KOPT-K1 (cell line): Measurements from ENCODE around the gene ARHGAP25.

Experiments used
- H3K27ac ChIP-seq: fragments of 200-600 bp; sonication (generic); 2 replicates; pipeline ENCODE4 v1.5.1; 2016; ENCODE audit warnings: antibody characterized with exemption, mild to moderate bottlenecking, low read depth, low read length; ENCODE audit not compliant: poor library complexity, severe bottlenecking
- H3K36me3 ChIP-seq: fragments of 200-600 bp; sonication (generic); 2 replicates; pipeline ENCODE4 v1.5.1; 2017; ENCODE audit warnings: antibody characterized with exemption, mild to moderate bottlenecking, low read length, moderate library complexity; ENCODE audit not compliant: insufficient read depth
- H3K9me3 ChIP-seq: fragments of 200-600 bp; sonication (generic); 2 replicates; pipeline ENCODE4 v1.5.1; 2017; ENCODE audit warnings: antibody characterized with exemption, low read length, mild to moderate bottlenecking; ENCODE audit not compliant: insufficient read depth, poor library complexity, severe bottlenecking

ARHGAP25 gene

DNA sequence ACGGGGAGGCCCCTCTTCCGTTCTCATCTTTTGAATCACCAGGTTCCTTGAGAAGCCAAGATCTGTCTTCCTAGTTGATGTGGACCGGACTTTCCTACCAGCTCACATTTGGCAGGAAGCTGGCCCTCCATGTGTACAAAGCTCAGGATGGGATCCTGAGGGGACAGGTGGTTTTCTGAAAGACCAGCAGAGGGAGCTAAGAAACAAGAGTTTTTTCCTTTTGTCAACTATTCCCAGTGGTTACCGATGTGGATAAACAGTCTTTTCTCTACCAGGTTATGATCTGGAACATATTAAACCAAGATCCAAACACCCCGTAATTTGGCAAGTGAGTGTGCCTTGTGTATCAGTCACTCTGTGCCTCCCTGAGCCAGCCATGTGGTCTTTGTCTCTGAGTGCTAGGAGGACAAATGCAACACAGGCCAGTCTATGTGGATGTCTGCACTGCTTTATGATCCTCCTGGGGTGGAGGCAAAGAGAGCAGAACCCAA lies 25.1 kb upstream of the ARHGAP25 start:
- no peaks in the 10 kb centered on the region for H3K36me3 ChIP-seq
- H3K9me3 ChIP-seq: no peaks in the 10 kb centered on the region
- H3K27ac ChIP-seq: no peak overlapping the region

GRCh38 chr2:68710336-68710735 lies 24.3 kb upstream of the ARHGAP25 start:
- Histone ChIP-seq H3K27ac (no peak overlapping the region), H3K36me3 (no peaks in the 10 kb centered on the region), H3K9me3 (no peaks in the 10 kb centered on the region)

GRCh38 chr2:68710756-68711155 lies 23.9 kb upstream of the ARHGAP25 start:
- Histone ChIP-seq H3K36me3 (no peaks in the 10 kb centered on the region), H3K9me3 (no peaks in the 10 kb centered on the region), H3K27ac (no peak overlapping the region)

DNA sequence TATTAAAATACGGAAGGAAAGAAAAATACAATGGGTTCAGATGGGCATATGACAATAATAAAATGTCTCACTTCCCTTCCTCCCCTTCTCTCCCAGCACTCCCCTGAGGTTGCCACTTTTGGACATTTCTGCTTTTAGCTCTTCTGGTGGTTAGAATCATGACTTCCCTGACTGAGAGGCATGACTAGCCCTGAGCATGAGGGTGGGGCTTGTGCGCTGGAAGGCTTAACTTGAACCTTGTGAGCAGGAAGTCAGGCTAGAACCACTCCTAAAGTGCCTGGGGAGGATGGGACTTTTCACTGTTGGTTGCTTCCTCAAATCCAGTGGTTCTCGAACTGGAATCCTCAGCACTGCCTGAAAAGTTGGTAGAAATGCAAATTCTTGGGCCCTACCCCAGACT lies 19.7 kb upstream of the ARHGAP25 start:
- no peaks in the 10 kb centered on the region for H3K9me3 ChIP-seq
- peak overlapping the region; percentile 26 for H3K27ac ChIP-seq

DNA sequence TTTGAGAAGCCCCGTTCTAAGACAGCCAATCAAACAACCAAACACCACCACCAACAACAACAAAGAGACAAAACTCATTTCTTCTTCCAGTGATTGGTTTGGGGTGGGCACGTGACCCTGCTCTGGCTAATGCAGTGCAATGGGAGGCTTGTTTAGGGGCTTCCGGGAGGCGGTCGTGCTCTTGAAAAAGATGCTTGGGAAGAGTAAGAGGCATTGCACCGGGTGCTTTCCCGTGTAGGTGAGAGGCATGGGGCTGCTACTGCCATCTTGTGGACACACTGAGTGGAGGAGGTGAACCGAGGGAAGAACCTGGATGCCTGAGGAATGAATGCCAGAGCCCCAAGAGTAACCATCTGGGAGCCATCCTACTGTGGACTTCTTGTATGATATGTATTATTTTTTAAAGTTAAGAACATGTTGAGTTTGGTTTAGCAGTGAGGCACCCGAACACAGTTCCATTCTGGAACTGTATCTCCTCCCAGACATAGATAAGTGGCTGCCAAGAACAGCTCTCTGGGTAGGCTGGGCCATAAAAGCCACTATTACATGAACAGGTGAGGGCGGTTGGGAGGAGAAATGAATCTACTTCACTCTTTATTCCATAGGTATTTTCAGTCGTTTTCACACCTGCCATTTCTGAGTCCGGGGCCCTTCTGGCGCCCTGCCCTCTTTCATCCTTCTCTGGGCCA lies 19.1 kb upstream of the ARHGAP25 start:
- Histone ChIP-seq H3K9me3 (no peaks in the 10 kb centered on the region), H3K36me3 (no peaks in the 10 kb centered on the region), H3K27ac (peak overlapping the region; percentile 26)

More for the DNA sequence above, 19.7 kb upstream of the ARHGAP25 start:
- H3K36me3 ChIP-seq: no peaks in the 10 kb centered on the region

DNA sequence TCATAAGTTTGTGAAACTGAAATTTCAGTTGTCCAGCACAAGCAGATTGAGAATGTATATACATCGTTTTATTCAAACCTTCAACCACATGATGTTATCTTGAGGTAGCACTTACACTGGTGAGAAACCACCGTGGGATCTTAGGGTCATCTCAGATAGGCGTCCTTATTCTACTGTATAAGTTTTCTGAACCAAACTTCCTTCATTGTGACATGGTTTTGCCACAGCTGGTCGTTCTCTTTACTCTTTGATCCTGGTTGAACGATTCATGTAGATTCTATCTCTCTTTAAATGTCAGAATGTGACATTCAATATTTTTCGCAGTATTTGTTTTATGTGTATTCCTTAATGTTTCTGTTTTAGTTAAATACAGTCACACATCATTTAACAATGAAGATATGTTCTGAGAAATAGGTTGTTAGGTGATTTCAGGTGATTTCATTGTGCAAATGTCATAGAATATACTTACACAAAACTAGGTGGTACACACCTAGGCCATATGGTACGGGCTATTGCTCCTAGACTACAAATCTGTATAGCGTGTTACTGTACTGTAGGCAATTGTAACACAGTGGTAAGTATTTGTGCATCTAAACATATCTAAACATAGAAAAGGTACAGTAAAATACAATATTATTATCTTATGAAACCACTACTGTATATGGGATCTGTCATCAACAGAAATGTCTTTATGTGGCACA lies 17.9 kb upstream of the ARHGAP25 start:
- peak overlapping the region; percentile 27 for H3K27ac ChIP-seq
- no peaks in the 10 kb centered on the region for H3K36me3 ChIP-seq
- H3K9me3 ChIP-seq: no peaks in the 10 kb centered on the region

- Histone ChIP-seq H3K9me3 (no peaks in the 10 kb centered on the region), H3K27ac (peak overlapping the region; percentile 27), H3K36me3 (no peaks in the 10 kb centered on the region)
These were observed 17.3 kb upstream of the ARHGAP25 start for GRCh38 chr2:68717305-68717661.

DNA sequence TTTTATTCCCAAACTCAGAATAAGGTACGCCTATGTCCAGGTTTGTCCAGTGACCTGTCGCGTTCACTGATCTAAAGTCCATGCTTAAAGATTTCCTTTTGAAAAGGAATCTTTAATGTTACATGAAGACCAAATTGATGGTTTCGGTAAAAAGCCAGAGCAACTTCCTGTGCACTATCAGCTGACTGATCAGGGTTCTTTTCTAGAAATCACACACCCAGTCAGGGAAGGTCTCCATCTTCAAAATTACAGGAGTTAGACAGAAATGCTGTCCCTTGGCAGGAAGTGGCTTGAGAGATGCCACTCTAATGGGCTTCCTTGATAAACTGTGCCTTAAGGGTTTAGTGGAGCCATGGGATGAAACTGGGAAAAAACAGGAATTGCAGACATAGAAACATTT lies 14.7 kb upstream of the ARHGAP25 start:
- peak overlapping the region; percentile 79 for H3K27ac ChIP-seq
- H3K36me3 ChIP-seq: no peaks in the 10 kb centered on the region

GRCh38 chr2:68720665-68721064 lies 13.9 kb upstream of the ARHGAP25 start:
- no peaks in the 10 kb centered on the region for H3K9me3 ChIP-seq
- H3K36me3 ChIP-seq: no peaks in the 10 kb centered on the region
- peak overlapping the region; percentile 79 for H3K27ac ChIP-seq

More for the DNA sequence above, 14.7 kb upstream of the ARHGAP25 start:
- no peaks in the 10 kb centered on the region for H3K9me3 ChIP-seq

- Histone ChIP-seq H3K9me3 (no peaks in the 10 kb centered on the region), H3K27ac (peak overlapping the region; percentile 79), H3K36me3 (no peaks in the 10 kb centered on the region)
These were observed 13.0 kb upstream of the ARHGAP25 start for GRCh38 chr2:68721482-68722101.

DNA sequence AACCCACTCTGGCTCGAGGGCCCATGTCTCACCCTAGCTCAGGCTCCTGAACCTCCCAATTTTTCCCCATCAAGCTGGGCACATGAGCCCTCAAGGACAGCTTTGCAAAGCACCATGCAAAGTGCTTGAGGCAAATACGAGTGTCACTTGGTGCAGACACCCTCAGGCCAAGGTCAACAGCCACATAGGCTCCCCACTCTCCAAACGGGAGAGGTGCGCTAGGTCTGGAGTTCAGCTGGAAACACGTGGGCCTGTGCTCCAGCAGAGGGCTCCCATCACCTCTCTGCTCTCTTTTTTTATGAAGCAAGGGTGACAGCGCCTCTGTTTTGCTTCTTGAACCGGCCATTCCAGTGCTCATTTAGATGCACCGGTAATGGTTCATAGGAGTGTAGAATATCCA lies 11.9 kb upstream of the ARHGAP25 start:
- H3K9me3 ChIP-seq: no peaks in the 10 kb centered on the region
- H3K36me3 ChIP-seq: no peaks in the 10 kb centered on the region
- peak overlapping the region; percentile 79 for H3K27ac ChIP-seq

DNA sequence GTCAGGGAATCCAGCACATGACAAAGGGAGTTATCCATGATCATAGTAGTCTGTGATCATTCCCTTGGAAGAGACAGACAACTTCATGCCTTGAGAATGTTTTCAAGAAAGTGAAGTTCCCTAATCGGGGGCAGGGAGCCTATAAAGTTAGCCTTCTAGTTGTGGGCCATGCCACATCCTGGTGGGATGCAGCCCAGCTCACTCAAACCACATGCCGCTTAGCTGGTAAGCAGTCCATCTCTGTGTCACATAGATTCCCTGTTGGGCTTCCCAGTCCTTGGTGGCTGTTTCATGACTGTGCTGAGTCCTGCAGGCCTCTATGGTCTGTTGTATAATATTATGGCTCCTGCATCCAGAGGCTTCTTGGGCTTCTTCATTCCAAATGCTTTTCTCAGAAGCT lies 11.4 kb upstream of the ARHGAP25 start:
- H3K9me3 ChIP-seq: no peaks in the 10 kb centered on the region
- H3K27ac ChIP-seq: peak overlapping the region; percentile 79
- no peaks in the 10 kb centered on the region for H3K36me3 ChIP-seq

DNA sequence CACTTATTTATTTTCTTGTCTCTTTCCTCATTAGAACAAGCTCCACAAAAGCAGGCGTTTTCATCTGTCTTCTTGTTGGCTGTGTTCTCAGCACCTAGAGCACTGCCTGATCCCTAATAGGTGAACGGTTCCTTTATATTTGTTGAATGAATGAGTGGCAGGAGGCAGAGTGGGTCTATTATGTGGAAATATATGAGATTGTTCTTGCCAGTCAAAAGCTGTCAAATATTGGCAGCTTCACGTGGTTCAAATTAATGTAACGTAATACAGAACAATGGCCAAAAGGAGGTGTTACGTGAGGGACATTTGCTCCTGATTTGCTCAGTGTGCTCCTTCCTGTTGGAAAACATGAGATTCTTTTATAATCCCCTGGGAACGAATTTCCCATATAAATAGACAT lies 8.5 kb upstream of the ARHGAP25 start:
- Histone ChIP-seq H3K27ac (peak overlapping the region; percentile 93), H3K9me3 (no peaks in the 10 kb centered on the region), H3K36me3 (no peaks in the 10 kb centered on the region)

DNA sequence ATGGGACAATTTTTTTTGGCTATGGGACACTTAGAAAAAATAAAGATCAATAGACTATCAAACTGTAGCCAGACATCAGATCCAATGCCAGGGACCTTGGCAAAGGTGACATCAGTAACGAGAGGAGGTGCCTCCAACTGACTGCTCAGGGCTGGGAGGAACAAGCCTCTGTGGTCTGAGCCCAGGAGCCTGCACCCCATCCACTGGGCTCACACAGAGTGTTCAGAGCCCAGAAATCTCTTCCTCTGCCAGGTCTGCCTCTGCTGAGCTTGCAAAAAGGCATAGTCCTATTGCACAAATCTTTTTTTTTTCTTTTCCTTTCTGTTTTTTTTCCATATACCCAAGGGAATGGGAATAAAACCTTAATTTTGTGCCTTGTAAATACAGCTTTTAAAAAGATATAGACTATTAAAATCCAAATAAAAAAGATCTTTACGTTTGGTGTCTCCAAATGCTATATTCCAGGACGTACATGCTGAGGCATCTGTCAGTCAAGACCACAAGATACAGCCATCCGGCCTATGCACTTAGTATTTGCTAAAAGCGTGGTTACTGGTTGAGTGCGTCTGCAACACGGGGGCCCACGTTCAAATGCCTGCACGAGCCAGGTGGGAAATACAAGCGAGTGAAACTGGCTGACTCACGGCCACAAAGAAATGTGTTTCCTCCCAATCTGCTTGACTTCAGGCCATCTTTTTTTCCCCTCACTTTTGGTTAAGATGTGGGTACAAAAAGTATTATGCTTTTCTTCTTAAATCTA lies 7.8 kb upstream of the ARHGAP25 start:
- Histone ChIP-seq H3K36me3 (no peaks in the 10 kb centered on the region), H3K27ac (peak overlapping the region; percentile 93), H3K9me3 (no peaks in the 10 kb centered on the region)
